A549 (cell line): ENCODE results near the gene FAM170B.

ENCODE experiments used
- EP300 ChIP-seq, 2 experiments: fragments of >200 bp; sonication (Bioruptor Twin); formaldehyde crosslinking; IDR thresholded peaks; 2 replicates in 1 of 2; 3 replicates in 1 of 2; pipeline ENCODE4 v1.6.1; 2016 to 2017
- FOXS1 ChIP-seq: fragments of 250-450 bp; sonication (Bioruptor Pico); IDR thresholded peaks from 2 replicates; pipeline ENCODE4 v1.5.0; 2020; ENCODE audit warnings: mild to moderate bottlenecking, moderate library complexity
- KDM1A ChIP-seq: fragments of 200-600 bp; sonication (generic); IDR thresholded peaks from 2 replicates; pipeline ENCODE4 v1.6.1; 2016; ENCODE audit warnings: low read depth, mild to moderate bottlenecking
- MAZ ChIP-seq: fragments of 150-350 bp; IDR thresholded peaks from 2 replicates; pipeline ENCODE4 v1.6.1; 2014; ENCODE audit warnings: antibody characterized with exemption, low read depth, low read length, borderline replicate concordance
- MYC ChIP-seq: IDR thresholded peaks from 2 replicates; pipeline ENCODE4 v1.6.1; 2012; ENCODE audit warnings: mild to moderate bottlenecking, inconsistent platforms, low read length, improper control_type of control experiment, borderline replicate concordance
- NR3C1 ChIP-seq: fragments of >200 bp; sonication (Bioruptor Twin); formaldehyde crosslinking; IDR thresholded peaks from 3 replicates; pipeline ENCODE4 v1.6.1; 2017
- POLR2A ChIP-seq: IDR thresholded peaks from 2 replicates; pipeline ENCODE4 v1.6.1; 2012; ENCODE audit warnings: mild to moderate bottlenecking, low read length
- POLR2AphosphoS2 ChIP-seq: conservative IDR thresholded peaks from 2 replicates; pipeline ENCODE4 v1.6.1; 2012; ENCODE audit warnings: low read length, improper control_type of control experiment, inconsistent platforms
- RCOR1 ChIP-seq: fragments of 150-350 bp; IDR thresholded peaks from 2 replicates; pipeline ENCODE4 v1.6.1; 2014; ENCODE audit warnings: antibody characterized with exemption, low read length, low read depth
- TF ChIP-seq, protein P1 (sequence below): fragments of >200 bp; sonication (Bioruptor Twin); formaldehyde crosslinking; IDR thresholded peaks from 3 replicates; pipeline ENCODE4 v1.5.1; 2016

DNA sequence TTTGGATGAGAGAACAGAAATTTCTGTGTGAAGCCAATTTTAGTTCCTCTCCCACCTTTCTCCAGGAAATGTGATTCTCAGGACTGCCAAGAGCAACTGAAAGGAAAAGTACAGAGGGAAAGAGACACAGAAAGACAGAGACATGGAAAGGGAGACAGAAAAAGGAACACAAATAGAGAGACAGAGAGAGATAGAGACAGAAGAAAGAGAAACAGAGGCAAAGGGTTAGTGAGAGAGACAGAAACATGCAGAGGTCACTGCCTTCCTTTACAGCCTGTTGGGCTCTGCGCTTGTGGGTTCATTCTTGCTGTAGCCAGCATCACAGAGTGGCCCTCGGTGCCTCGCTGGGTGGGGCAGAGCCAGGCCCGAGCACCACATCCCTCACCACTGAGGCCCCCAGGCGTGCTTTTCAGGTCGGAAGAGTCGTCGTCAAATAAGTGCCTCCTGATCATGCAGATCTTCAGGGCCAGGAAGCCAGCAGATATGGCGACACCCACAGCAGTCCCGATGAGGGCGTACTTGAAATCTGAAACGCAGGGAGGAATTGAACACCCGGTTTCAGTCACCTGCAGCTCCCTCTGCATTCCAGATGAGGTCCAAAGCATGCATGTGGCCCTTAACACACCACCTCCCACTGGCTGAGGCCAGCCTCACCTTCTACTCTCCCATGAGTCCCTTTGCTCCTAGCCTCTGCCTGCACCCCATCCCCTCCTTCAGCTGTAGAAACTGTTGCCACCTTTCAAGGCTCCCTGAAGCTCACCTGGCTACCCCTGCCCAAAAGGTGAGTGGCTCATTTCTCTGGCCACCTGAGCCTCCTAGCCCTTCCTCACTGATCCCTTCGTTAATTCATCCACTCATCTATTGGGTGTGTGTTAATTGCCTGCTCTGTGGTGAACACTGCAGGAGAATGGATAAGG lies 32.9 kb upstream of the FAM170B start:
- TF ChIP-seq, protein P1, sequence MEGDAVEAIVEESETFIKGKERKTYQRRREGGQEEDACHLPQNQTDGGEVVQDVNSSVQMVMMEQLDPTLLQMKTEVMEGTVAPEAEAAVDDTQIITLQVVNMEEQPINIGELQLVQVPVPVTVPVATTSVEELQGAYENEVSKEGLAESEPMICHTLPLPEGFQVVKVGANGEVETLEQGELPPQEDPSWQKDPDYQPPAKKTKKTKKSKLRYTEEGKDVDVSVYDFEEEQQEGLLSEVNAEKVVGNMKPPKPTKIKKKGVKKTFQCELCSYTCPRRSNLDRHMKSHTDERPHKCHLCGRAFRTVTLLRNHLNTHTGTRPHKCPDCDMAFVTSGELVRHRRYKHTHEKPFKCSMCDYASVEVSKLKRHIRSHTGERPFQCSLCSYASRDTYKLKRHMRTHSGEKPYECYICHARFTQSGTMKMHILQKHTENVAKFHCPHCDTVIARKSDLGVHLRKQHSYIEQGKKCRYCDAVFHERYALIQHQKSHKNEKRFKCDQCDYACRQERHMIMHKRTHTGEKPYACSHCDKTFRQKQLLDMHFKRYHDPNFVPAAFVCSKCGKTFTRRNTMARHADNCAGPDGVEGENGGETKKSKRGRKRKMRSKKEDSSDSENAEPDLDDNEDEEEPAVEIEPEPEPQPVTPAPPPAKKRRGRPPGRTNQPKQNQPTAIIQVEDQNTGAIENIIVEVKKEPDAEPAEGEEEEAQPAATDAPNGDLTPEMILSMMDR, result no peak
- TF ChIP-seq NR3C1, result no peak
- no peak for TF ChIP-seq POLR2AphosphoS2
- TF ChIP-seq EP300 (IDR thresholded peaks at IDR 0.05), result no peak
- no peak for TF ChIP-seq KDM1A
- TF ChIP-seq POLR2A, result no peak
- TF ChIP-seq MAZ, result no peak
- TF ChIP-seq RCOR1, result no peak
- TF ChIP-seq FOXS1 (CRISPR knock-in tag), result no peak
- TF ChIP-seq MYC, result no peak
